Activated CD8-positive, alpha-beta memory T cell treated with anti-CD3 and anti-CD28 coated beads, Interleukin-2, amount 50 U/mL, for 4 hours (primary cell): ENCODE data around the gene MED13L.

Experiments
- DNase-seq: peaks from one replicate; pipeline ENCODE4 v3.0.0-alpha.2; 2020

The MED13L gene

GRCh38 chr12:116177017-116177416 is 100.5 kb downstream of the MED13L start:
- DNase-seq, result no peak

- no peak for DNase-seq
Measured at GRCh38 chr12:116174904-116175303, 102.6 kb downstream of the MED13L start.

- no peak for DNase-seq
Measured at GRCh38 chr12:116174006-116174405, 103.5 kb downstream of the MED13L start.

- peak; percentile 34 for DNase-seq
Measured at GRCh38 chr12:116172224-116172849, 105.2 kb downstream of the MED13L start.

GRCh38 chr12:116171549-116171948 is 105.9 kb downstream of the MED13L start:
- no peak for DNase-seq

GRCh38 chr12:116169071-116169470 is 108.4 kb downstream of the MED13L start:
- no peak for DNase-seq

- DNase-seq, result no peak
Measured at GRCh38 chr12:116166306-116166705, 111.2 kb downstream of the MED13L start.

GRCh38 chr12:116165036-116165425 is 112.5 kb downstream of the MED13L start:
- no peak for DNase-seq

GRCh38 chr12:116164250-116165035 is 113.0 kb downstream of the MED13L start:
- no peak for DNase-seq

- DNase-seq, result no peak
Measured at GRCh38 chr12:116162071-116162470, 115.4 kb downstream of the MED13L start.

- DNase-seq, result no peak
Measured at GRCh38 chr12:116161588-116161987, 115.9 kb downstream of the MED13L start.

GRCh38 chr12:116160883-116161458 is 116.5 kb downstream of the MED13L start:
- no peak for DNase-seq

- DNase-seq, result no peak
Measured at GRCh38 chr12:116160231-116160630, 117.3 kb downstream of the MED13L start.

GRCh38 chr12:116159593-116160200 is 117.8 kb downstream of the MED13L start:
- no peak for DNase-seq

GRCh38 chr12:116159175-116159574 is 118.3 kb downstream of the MED13L start:
- DNase-seq, result no peak

GRCh38 chr12:116157845-116158267 is 119.6 kb downstream of the MED13L start:
- no peak for DNase-seq

- DNase-seq, result no peak
Measured at GRCh38 chr12:116156614-116157013, 120.9 kb downstream of the MED13L start.

GRCh38 chr12:116155383-116155782 is 122.1 kb downstream of the MED13L start:
- DNase-seq, result no peak

- DNase-seq, result no peak
Measured at GRCh38 chr12:116153983-116154382, 123.5 kb downstream of the MED13L start.

- DNase-seq, result no peak
Measured at GRCh38 chr12:116153113-116153512, 124.4 kb downstream of the MED13L start.

GRCh38 chr12:116152268-116152667 is 125.2 kb downstream of the MED13L start:
- no peak for DNase-seq

- no peak for DNase-seq
Measured at GRCh38 chr12:116150452-116150851, 127.0 kb downstream of the MED13L start.

- DNase-seq, result no peak
Measured at GRCh38 chr12:116150001-116150400, 127.5 kb downstream of the MED13L start.

- no peak for DNase-seq
Measured at GRCh38 chr12:116148844-116149243, 128.6 kb downstream of the MED13L start.
